Mucosa of gallbladder (tissue), 1 donor: ENCODE results near the gene ABHD5. TPM values are rescaled to one million over a fixed set of nuclear protein-coding genes. Genes with fewer than 3 reads are reported as not detected.

ENCODE experiments used
- DNase-seq: peaks from one replicate; pipeline ENCODE4 v3.0.0-alpha.2; 2020; ENCODE audit warnings: low spot score
- total RNA-seq: library from RNA; stranded (reverse); gene quantifications from one replicate; pipeline ENCODE4 v1.2.1, GENCODE V29; 2021
- donor health status: DM: no; HTN: no; CAD: no.

ABHD5 gene
- total RNA-seq, 1 donor from 2014 or later = 19.7 TPM

DNA sequence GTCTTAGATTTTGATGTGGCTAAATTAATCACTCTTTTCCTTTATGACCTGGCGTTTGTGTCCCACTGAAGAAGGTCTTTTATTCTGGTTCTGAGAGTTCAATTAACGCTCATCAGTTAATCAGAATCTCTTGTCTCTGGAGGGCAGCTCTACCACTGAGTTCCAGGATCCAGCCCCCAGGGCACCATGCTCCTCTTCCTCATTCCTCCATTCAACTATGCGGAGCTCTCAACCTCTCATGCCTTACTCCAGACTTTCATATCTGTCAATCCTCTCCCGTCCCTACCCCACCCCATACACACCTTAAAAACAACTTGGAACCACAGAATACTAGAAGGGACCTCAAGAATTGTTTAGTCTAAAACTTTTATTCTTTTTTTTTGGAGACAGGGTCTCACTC is 4.8 kb upstream of the ABHD5 start:
- DNase-seq = no peak

DNA sequence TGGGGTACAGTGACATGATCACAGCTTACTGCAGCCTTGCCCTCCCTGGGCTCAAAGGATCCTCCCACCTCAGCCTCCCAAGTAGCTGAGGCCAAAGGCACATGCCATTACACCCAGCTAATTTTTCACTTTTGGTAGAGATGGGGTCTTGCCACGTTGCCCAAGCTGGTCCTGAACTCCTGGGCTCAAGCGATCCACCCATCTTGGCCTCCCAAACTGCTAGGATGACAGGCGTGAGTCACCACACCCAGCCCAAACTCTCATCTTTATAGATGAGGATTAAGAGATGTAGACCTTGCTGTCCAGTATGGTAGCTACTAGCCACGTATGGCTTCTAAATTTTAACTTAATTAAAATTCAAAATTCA is 4.4 kb upstream of the ABHD5 start:
- no peak for DNase-seq

DNA sequence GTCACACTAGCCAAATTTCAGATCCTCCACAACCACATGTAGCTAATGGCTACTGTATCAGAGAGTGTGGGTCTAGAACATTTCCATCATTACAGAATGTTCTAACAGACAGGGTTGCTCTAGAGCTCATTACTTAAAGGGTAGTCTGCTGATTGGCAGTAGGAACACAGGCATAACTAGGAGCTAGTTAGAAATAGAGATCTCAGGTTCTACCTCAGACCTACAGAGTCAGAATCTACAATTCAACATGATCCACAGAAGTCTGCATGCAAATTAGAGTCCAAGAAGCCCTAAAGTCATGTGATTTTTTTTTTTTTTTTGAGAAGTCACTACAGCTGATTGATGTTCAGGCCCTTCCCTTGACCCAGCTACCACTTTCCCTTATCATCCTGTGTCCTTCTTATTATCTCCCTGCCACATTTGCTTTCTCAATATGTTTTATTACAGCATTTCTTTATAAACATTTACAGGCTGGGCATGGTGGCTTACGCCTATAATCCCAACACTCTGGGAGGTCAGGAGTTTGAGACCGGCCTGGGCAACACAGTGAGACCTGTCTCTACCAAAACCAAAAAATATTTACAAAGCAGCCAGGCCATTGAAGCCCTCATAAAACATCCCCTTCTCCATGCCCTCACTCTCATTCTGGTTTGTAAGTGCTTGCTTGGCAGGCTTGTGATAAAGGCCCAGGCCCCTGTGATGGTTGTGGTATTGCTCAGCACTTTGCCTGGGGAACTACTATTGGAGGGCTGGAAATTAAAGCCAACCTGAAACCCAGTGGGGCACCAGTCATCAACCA is 3.8 kb upstream of the ABHD5 start:
- DNase-seq = no peak

DNA sequence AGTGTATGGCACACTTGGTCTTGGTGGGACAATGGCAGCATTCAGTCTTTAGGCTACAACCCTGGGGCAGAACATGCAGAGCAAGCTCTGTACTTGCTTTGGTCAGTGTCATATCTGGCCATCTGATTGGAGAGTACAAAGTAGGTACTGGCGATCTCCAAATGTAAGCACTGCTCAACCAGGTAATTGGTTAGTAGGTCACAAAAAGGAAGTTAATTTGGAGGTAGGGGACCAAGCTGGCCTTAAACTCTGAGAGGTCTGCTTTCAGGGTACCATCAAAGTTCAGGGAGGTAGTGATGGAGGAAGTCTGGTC is 3.3 kb upstream of the ABHD5 start:
- DNase-seq = no peak

DNA sequence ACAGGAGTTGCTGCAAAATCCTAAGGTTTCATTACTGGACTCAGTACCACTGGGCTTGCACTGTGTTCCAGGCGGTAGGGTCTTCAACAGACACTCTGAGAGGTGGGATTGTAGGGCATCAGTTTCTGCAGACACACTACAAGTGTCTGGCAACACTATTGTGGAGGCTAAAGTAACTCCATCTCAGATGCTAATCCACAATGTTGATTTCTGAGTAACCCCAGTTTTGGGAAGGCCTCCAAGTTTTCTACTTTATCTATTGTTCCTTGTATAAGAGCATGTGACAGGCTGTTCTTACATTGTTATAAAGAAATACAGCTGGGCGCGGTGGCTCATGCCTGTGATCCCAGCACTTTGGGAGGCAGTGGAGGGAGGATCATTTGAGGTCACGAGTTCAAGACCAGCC is 2.5 kb upstream of the ABHD5 start:
- no peak for DNase-seq

DNA sequence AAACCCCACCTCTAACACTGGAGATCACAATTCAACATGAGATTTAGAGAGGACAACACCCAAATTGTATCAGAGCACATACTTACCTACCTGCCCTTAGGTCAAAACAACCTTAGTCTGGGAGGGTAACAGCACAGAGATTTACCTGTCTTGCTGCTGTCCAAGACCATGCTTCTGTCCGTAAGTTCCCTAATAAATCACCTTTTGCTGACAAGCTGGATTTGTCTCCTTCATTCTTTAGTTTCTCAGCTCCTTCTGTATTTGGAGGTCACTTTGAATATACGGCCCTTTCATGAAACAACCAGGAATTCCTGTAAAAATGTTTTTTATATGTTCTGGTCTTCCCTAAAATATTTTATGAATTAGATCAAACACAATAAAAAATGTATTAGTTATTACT is 1.6 kb upstream of the ABHD5 start:
- no peak for DNase-seq

DNA sequence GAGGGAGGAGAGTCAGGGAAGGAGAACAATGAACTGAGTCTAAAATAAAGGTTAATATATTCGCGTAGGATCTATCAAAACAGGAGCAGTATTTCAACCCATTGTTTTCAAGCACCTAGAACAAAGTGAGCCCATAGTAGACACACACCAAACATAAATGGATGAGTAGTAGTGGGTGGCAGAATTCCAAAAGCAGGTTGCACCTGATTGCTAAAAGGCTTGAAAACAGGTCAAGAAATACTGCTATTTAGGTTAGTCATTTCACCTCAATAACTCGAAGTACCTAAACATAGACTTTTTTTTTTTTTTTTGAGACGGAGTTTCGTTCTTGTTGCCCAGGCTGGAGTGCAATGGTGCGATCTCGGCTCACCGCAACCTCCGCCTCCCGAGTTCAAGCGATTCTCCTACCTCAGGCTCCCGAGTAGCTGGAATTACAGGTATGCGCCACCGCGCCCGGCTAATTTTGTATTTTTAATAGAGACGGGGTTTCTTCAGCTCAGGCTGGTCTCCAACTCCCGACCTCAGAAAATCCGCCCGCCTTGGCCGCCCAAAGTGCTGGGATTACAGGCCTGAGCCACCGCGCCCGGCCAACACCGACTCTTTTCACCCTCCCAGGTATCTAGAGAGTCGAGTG is 855 bp upstream of the ABHD5 start:
- no peak for DNase-seq

DNA sequence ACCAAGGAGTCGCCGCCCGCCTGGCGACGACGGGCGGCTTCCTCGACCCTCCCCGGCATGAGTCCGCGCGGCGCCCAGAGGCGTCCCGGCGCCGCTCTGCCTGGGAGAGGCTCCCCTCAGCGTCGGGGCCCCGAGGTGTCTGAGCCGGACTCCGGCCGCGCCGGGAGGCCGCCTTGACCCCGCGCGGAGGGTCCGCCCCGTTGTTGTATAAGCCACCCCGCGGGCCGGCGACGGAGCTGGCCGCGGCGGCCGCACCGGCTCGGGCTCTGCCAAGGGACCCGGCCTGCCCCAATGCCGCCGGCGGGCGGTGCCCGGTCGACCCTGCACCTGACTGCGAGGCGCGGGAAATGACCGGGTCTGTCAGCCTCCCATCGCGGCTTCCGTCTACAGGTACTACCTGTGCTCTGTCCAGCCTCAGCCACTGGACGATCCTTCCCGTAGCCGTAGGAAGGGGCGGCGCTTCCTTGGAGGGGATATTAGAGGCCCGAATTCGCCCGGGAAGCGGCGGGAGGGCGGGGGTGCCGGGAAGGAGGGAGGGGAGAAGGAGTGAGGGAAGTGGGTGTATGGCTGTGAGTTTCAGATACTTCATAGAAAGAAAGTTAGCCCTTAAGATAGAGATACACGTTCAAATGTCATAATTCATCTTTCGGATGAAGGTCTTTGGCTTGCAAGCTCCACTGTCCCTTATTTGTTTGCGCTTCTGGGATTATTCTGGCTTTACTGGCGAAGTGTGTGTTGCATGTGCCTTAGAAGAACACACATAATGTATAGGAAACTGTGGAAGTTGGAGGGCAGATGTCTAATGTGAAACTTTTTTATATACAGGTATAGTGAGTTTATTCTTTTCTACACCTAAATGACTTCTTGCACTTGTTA is 620 bp downstream of the ABHD5 start:
- DNase-seq = peak; percentile 57

DNA sequence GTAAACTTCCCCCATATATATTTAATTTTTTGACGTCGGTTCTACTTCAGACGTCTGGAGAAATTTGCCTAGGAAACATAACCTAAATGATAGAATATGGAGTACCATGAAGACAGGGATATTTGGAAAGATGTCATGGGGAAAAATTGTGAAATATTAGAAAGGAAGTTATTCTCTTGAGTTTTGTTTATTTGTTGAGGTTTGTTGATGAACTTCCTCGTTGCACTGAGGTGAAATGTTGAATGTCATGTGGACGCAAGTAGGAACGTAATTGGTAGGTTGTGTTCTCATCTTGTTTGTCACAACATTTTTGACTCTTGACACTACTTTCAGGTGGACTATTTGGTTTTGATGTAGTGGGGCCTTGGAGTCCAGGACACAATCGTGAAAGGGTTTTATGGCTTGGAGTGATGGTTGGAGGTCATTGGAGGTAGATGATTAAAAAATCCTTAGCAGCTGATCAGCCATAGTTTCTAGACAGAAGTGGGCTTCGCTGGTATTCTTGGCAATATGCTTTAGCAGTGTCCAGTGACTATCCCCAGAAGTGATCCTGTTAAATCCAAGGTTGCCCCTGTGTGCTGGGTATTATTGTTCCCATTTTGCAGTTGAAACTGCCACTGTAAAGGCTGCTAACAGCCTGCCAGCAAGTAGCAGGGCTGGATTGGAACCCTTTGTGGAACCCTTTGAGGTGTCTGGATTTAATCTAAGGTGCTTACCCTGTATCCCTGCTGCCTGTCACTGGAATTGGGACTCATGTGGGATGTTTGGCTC is 1.5 kb downstream of the ABHD5 start:
- DNase-seq = no peak

DNA sequence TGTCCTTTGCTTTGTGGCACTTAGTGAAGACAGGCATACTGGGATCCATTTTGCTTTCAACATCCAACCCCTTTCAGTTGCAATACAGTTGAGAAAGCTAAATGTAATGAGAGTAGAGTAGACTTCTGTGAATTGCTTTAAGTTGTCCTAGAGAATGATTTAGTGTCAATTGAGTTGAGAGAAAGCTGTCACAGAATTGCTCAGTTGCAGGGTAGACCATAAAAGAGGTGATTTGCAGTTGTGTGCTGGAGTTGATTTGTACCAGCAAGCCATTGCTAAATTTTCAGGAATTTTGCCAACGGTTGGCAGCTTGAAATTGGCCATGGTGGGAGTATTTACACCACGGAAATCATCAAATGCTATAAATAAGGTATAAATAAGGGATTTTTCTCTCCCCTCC is 2.2 kb downstream of the ABHD5 start:
- DNase-seq = no peak

DNA sequence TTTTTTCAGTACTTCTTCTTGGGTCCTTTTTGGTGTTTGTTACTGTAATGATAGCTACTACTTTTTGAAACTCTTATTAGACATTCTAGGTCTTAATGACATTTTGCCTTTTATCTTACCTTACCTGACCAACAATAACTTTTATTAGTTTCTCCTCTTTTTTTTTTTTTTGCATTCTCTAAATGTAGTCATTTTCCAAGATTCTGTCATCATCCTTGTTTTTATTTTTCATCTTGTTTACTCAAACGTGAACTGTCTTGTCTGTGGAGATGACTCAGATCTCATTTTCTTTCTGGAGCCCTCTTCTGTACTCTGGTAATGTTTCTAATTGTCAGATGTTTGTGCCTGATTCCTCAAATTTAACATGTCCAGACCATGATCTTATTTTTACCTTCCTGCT is 2.9 kb downstream of the ABHD5 start:
- DNase-seq = no peak

DNA sequence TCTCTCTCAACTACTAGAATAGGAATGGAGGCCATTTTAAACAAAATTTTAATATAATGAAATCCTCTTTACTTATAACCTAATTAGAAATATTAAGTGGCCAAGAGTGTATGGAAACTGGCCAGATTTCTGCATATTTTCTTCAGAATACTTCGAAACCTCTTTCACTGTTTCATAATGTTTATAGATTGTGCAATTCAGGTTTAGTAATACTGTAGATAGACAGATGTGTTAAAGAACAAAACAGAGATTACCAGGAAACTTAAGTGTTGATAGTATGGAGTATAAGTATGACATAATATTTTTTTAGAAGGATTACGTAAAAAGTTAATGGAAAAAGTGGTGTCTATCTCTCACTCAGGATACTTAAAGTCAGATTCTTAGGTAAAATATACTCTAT is 4.7 kb downstream of the ABHD5 start:
- DNase-seq = no peak

DNA sequence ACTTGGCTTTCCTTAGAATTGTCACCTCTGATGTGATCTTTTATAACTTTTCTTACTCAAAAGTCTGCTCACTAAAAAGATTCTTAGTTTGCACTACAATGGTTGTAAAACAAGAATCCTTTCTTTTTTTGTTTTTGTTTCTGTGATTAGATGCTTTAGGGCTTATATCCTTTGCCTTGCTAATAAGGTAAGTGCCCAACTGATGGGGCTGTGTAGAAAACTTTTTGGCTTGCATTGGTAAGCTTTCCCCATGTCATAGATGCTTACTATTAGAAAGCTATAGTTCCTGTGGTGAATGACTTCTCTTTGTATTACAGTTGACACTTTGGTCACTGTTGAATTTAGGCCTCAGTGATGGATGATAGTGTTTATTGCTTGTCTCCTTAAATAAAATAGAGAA is 5.1 kb downstream of the ABHD5 start:
- no peak for DNase-seq

DNA sequence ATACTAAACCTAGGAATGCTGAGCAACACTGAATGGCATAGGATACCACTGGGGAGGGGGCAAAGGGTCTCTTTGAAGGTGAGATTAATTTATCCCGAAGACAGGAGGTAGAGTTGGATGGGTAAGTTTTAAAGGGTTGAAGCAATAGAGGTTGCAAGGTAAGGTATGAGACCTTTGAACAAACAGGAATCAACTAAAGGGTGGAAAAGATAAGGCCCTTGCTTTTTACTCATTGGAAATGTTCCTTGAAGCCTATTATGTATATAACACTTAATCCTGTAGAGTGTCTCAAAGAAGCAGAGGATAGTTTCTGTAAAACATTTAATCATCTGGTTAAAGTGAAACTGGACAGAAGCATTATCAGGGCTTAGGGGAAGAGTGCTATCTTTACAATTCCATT is 5.7 kb downstream of the ABHD5 start:
- no peak for DNase-seq

DNA sequence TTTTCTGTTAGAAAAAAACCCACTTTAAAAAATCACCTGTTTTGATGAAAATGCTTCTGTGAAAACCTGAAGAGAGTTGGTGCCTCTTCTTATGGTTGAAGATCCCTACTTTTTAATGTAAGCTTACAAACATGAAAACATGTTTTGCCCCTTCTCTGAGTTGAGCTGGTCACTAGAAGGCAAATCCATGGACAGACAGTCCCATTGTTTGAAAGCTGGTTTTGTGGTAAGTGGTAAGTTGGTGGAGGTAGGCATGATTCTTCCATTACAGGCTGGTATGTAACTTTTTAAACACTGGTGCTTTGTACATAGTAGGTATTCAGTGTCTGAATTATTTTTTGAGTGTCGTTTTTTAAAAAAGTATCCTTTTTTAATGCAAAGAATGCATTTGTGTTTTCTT is 6.1 kb downstream of the ABHD5 start:
- DNase-seq = no peak

DNA sequence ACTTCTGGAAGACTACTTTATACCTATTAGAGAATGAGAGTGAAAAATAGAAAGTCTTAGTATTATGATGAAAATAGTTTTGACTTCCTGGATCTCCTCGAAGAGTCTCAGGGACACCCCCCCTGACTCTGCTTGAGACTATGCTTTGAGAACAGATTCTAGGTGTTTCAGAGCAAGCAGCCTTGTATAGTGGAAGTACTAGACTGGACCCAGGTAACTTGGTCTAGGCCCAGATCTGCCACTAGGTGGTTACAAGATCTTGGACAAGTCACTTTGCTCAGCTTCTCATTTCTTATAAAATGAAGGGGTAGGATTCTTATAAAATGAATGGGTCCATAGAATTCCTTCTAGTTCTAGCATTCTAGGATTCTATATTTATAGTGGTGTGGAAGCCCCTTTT is 9.1 kb downstream of the ABHD5 start:
- no peak for DNase-seq

DNA sequence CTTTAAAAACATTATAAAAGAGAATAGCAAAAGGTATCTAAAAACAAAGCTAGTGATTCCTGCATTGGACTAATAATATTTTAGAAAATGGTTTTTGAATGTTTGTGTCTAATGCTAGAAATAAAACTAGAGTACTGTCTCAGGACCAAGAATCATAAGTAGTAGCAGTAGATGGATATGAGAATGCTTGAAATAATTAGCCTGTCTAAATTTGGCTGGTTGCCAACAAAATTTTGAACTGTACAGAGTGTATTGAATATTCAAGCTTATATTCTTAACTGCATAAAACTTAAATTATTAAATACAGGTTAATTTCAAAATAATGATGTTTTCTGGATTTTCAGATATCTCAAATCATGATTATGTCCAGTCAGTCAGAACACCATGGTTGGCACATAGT is 14.0 kb downstream of the ABHD5 start:
- no peak for DNase-seq

DNA sequence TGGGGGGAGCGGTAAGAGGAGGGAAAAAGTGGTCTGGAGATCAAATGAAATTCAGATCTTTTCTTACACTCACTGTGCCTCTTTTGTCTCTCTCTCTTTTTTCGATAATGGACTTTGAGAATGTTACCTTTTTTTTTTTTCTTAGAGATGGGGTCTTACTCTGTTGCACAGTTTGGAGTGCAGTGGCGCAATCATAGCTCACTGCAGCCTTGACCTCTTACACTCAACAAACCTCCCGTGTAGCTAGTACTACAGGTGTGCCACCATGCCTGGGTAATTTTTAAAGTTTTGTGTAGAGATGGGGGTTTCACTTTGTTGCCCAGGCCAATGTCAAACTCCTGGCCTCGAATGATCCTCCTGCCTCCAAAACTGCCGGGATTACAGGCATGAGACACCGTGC is 15.6 kb downstream of the ABHD5 start:
- DNase-seq = no peak

DNA sequence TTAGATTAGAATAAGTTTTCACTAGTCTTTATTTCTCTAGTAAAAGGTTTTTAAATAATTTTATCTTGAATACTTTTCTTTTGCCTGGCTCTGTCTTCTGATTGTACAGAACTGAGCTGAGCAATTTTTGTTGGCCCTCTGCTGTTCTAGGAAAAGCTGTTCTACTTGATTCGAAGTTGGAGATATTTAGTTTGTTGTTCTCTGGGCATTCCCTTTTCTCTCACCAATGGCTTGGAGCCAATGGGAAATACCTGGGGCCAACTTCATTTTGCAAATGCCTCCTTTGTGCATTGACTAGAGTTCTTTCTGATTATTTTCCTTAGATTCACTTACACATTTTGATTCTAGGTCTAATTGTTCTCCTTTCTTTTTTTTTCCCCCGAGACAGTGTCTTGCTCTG is 16.5 kb downstream of the ABHD5 start:
- DNase-seq = no peak

DNA sequence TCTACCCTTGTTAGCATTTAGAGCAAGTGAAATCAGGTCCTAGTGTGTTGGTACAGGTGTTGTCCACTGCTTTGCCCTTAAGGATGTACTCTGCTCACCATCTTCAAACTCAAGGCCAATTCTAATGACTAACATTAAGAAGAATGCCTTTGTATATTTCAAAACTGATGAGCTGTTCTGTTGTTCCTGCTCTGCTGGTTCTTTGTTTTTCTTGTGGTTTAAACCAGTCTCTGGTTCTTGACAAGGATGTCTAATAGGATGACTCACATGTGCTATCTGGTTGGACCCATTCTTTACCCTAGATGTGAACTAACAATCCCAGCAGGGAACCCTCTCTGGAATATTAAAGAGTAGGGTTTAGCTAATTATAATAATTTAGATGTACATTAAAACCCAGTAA is 17.3 kb downstream of the ABHD5 start:
- no peak for DNase-seq

DNA sequence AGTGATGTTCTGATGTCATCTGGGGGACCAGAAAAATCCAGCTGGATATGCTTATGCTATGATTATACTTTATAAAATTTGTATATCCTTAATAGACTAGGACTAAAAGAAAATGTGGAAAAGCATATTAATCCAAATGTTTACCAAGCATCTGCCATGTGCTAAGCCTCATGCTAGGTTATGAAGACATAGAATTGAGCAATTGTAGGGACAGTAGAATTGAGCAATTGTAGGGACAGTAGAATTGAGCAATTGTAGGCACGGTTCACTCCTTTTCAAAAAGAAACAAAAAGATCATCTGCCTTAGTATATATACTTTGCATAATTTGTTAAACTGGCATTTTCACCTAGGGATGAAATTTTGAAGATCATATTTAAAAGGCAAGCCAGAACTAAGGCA is 18.3 kb downstream of the ABHD5 start:
- DNase-seq = no peak

DNA sequence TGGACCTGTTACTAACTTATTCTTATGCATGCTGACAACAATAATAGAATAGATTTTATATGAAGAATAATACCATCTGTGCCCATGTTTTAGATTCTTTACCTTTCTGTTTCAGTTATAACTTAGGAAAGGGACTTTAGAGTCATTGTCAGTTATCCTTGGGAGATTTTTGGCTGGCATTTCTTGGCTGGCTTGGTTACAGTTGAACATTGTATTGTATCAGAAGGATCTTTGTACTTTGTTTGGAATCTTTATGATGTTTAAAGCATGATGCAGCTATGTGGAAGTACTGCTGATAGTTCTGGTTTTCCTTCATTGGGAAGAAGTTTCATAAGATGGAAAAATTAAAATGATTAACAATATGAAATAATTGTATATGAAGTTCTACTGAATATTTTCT is 19.9 kb downstream of the ABHD5 start:
- no peak for DNase-seq
